H1 (cell line): ENCODE data around the gene NUP133. TPM values are rescaled to one million over a fixed set of nuclear protein-coding genes. Genes with fewer than 3 reads are reported as not detected.

Source experiments
- CTCF ChIA-PET: fragments of 300-600 bp; sonication (Branson Sonifier 250); formaldehyde crosslinking; loops from one replicate; lab custom pipeline; 2021; ENCODE audit not compliant: partially characterized antibody; lab: Charles Lee
- POLR2A ChIA-PET: fragments of 300-600 bp; sonication (Branson Sonifier 250); formaldehyde crosslinking; loops from one replicate; lab custom pipeline; 2021; ENCODE audit warnings: inconsistent platforms; ENCODE audit not compliant: partially characterized antibody; lab: Charles Lee
- DNase-seq, 2 experiments: peaks; one replicate each; pipeline versions ENCODE4 v3.0.0 to v3.0.0-alpha.2; 2010 to 2022; ENCODE audit warnings: low spot score in 2 of 2, low read depth in 1 of 2, mixed read lengths in 1 of 2
- FAIRE-seq: peaks from 2 replicates; lab custom pipeline; 2011; peaks lifted over from hg19 to GRCh38; lab: Jason Lieb, UNC
- H2AFZ ChIP-seq: 2 replicates; pipeline ENCODE4 v1.8.1; 2012; ENCODE audit warnings: low read length, inconsistent platforms
- H2AK5ac ChIP-seq: 2 replicates; pipeline ENCODE4 v1.6.1; 2013; ENCODE audit warnings: low read depth, low read length
- H2BK120ac ChIP-seq: replicated peaks from 2 replicates; pipeline ENCODE3; 2013; ENCODE audit warnings: low read depth, low read length, inconsistent platforms
- H2BK12ac ChIP-seq: 2 replicates; pipeline ENCODE4 v1.6.1; 2013; ENCODE audit warnings: low read depth, low read length
- H2BK15ac ChIP-seq: 2 replicates; pipeline ENCODE4 v1.6.1; 2013; ENCODE audit warnings: low read length
- H2BK20ac ChIP-seq: 2 replicates; pipeline ENCODE4 v1.6.1; 2013; ENCODE audit warnings: low read length
- H2BK5ac ChIP-seq: 2 replicates; pipeline ENCODE4 v1.6.1; 2013; ENCODE audit warnings: low read depth, low read length
- H3K14ac ChIP-seq: 2 replicates; pipeline ENCODE4 v1.6.1; 2013; ENCODE audit warnings: inconsistent platforms; ENCODE audit not compliant: insufficient read length
- H3K18ac ChIP-seq: 2 replicates; pipeline ENCODE4 v1.6.1; 2013; ENCODE audit warnings: low read length; ENCODE audit errors: extremely low read depth
- H3K23ac ChIP-seq: 2 replicates; pipeline ENCODE4 v1.6.1; 2013; ENCODE audit warnings: inconsistent platforms; ENCODE audit not compliant: insufficient read length
- H3K23me2 ChIP-seq: 2 replicates; pipeline ENCODE4 v1.6.1; 2013; ENCODE audit warnings: low read depth, low read length
- H3K27ac ChIP-seq: 2 replicates; pipeline ENCODE4 v1.6.1; 2011; ENCODE audit warnings: low read depth, low read length, inconsistent platforms
- H3K27me3 ChIP-seq, 4 experiments: replicated peaks in 1 of 4; 1 replicate in 1 of 4; 2 replicates in 3 of 4; pipeline versions ENCODE4 v1.6.1 to v1.8.1; 2011 to 2013; ENCODE audit warnings: low read length in 3 of 4, mild to moderate bottlenecking in 3 of 4, inconsistent platforms in 2 of 4, mixed read lengths in 2 of 4, moderate library complexity in 1 of 4; ENCODE audit not compliant: control insufficient read depth in 3 of 4, insufficient read depth in 3 of 4; ENCODE audit errors: extremely low read depth in 1 of 4
- H3K36me3 ChIP-seq, 4 experiments: 2 replicates each; pipeline versions ENCODE4 v1.6.1 to v1.8.1; 2011 to 2013; ENCODE audit warnings: mild to moderate bottlenecking in 4 of 4, low read length in 3 of 4, moderate library complexity in 2 of 4, control low read depth in 1 of 4, inconsistent platforms in 1 of 4; ENCODE audit not compliant: insufficient read depth in 4 of 4, control insufficient read depth in 2 of 4
- H3K4ac ChIP-seq: replicated peaks from 2 replicates; pipeline ENCODE3; 2013; ENCODE audit warnings: low read length, low read depth, mixed read lengths, inconsistent platforms; ENCODE audit not compliant: insufficient read length
- H3K4me1 ChIP-seq, 4 experiments: replicated peaks in 1 of 4; 1 replicate in 1 of 4; 2 replicates in 3 of 4; pipeline versions ENCODE4 v1.6.1 to v1.8.1; 2011 to 2013; ENCODE audit warnings: low read length in 3 of 4, inconsistent platforms in 2 of 4, mixed read lengths in 1 of 4; ENCODE audit not compliant: insufficient read depth in 4 of 4, control insufficient read depth in 3 of 4
- H3K4me2 ChIP-seq, 2 experiments: 2 replicates each; pipeline versions ENCODE4 v1.6.1 to v1.8.1; 2011 to 2013; ENCODE audit warnings: low read depth in 2 of 2, low read length in 2 of 2, control low read depth in 1 of 2, inconsistent platforms in 1 of 2, mild to moderate bottlenecking in 1 of 2; ENCODE audit not compliant: insufficient read depth in 1 of 2
- H3K4me3 ChIP-seq, 4 experiments: fragments of 200-600, 300-600 bp in 1 of 4; sonication (generic), shearing (Covaris generic), sonication (Bioruptor Twin) in 1 of 4; 2 replicates each; pipeline versions ENCODE4 v1.5.1 to v1.8.1; 2011 to 2016; ENCODE audit warnings: low read length in 4 of 4, low read depth in 3 of 4, control low read depth in 2 of 4, inconsistent platforms in 2 of 4, mild to moderate bottlenecking in 2 of 4, mixed read lengths in 1 of 4, moderate library complexity in 1 of 4; ENCODE audit not compliant: insufficient read depth in 2 of 4; ENCODE audit errors: extremely low read depth in 1 of 4
- H3K56ac ChIP-seq: replicated peaks from 2 replicates; pipeline ENCODE3; 2013; ENCODE audit warnings: low read depth, mild to moderate bottlenecking, mixed read lengths, low read length, inconsistent platforms; ENCODE audit not compliant: insufficient read length
- H3K79me1 ChIP-seq: 2 replicates; pipeline ENCODE4 v1.6.1; 2013; ENCODE audit warnings: low read depth, low read length, control low read depth
- H3K79me2 ChIP-seq, 2 experiments: 2 replicates each; pipeline versions ENCODE4 v1.6.1 to v1.8.1; 2012 to 2013; ENCODE audit warnings: low read length in 2 of 2, mild to moderate bottlenecking in 2 of 2, inconsistent platforms in 1 of 2; ENCODE audit not compliant: insufficient read depth in 2 of 2, control insufficient read depth in 1 of 2
- H3K9ac ChIP-seq, 4 experiments: replicated peaks in 1 of 4; 1 replicate in 1 of 4; 2 replicates in 3 of 4; pipeline versions ENCODE4 v1.6.1 to v1.8.1; 2011 to 2013; ENCODE audit warnings: low read depth in 3 of 4, low read length in 3 of 4, control low read depth in 2 of 4, mild to moderate bottlenecking in 2 of 4, moderate library complexity in 2 of 4, inconsistent platforms in 1 of 4; ENCODE audit errors: extremely low read depth in 1 of 4
- H3K9me3 ChIP-seq, 2 experiments: 2 replicates each; pipeline versions ENCODE4 v1.6.1 to v1.8.1; 2012 to 2013; ENCODE audit warnings: mild to moderate bottlenecking in 2 of 2, moderate library complexity in 2 of 2, control low read depth in 1 of 2, inconsistent platforms in 1 of 2, low read depth in 1 of 2, low read length in 1 of 2, mixed read lengths in 1 of 2; ENCODE audit not compliant: insufficient read depth in 2 of 2
- H4K20me1 ChIP-seq, 2 experiments: replicated peaks in 1 of 2; 2 replicates each; pipeline versions ENCODE3 to v1.8.1; 2011 to 2013; ENCODE audit warnings: inconsistent platforms in 2 of 2, low read length in 2 of 2, mild to moderate bottlenecking in 1 of 2; ENCODE audit not compliant: insufficient read depth in 2 of 2, control insufficient read depth in 1 of 2
- H4K5ac ChIP-seq: 2 replicates; pipeline ENCODE4 v1.6.1; 2013; ENCODE audit warnings: low read length, low read depth, mixed read lengths, inconsistent platforms; ENCODE audit not compliant: insufficient read length
- H4K8ac ChIP-seq: 2 replicates; pipeline ENCODE4 v1.8.0; 2013; ENCODE audit warnings: mild to moderate bottlenecking, moderate library complexity, low read length, inconsistent platforms; ENCODE audit not compliant: insufficient read depth; ENCODE audit errors: extremely low read depth
- H4K91ac ChIP-seq: replicated peaks from 2 replicates; pipeline ENCODE3; 2013; ENCODE audit warnings: low read length, mixed read lengths, inconsistent platforms; ENCODE audit not compliant: insufficient read length
- CHD1 ChIP-seq: IDR thresholded peaks from 2 replicates; pipeline ENCODE4 v1.6.1; 2012; ENCODE audit warnings: low read depth, low read length, improper control_type of control experiment
- EP300 ChIP-seq, 2 experiments: IDR thresholded peaks; 1 replicate in 1 of 2; 2 replicates in 1 of 2; pipeline ENCODE4 v1.6.1; 2011 to 2012; ENCODE audit warnings: low read depth in 2 of 2, low read length in 2 of 2, mild to moderate bottlenecking in 2 of 2, borderline replicate concordance in 1 of 2, inconsistent platforms in 1 of 2, moderate library complexity in 1 of 2
- JUN ChIP-seq: IDR thresholded peaks from 2 replicates; pipeline ENCODE4 v1.6.1; 2011; ENCODE audit warnings: low read depth, mild to moderate bottlenecking, improper control_type of control experiment, low read length
- KDM4A ChIP-seq: IDR thresholded peaks from one replicate; pipeline ENCODE4 v1.7.1; 2012; ENCODE audit warnings: low read depth, mild to moderate bottlenecking, moderate library complexity, low read length, inconsistent platforms; ENCODE audit not compliant: severe bottlenecking
- PHF8 ChIP-seq: fragments of 200-600 bp; sonication (generic); conservative IDR thresholded peaks from 2 replicates; pipeline ENCODE4 v1.7.1; 2012; ENCODE audit warnings: low read depth, mild to moderate bottlenecking, inconsistent platforms, low read length, moderate library complexity
- RBBP5 ChIP-seq: IDR thresholded peaks from 2 replicates; pipeline ENCODE4 v1.7.1; 2012; ENCODE audit warnings: low read depth, mild to moderate bottlenecking, inconsistent platforms, low read length, moderate library complexity, borderline replicate concordance
- TAF1 ChIP-seq: IDR thresholded peaks from 2 replicates; pipeline ENCODE4 v1.6.1; 2011; ENCODE audit warnings: mild to moderate bottlenecking, low read depth, low read length
- WGBS, 2 experiments: shearing (Covaris generic) in 1 of 2; methylation state at CpG; one replicate each; pipeline versions ENCODE4 v1.1.6 to v1.1.7; 2013 to 2015; ENCODE audit warnings: low lambda C conversion rate in 2 of 2, mixed read lengths in 2 of 2, inconsistent platforms in 1 of 2, low coverage in 1 of 2, missing lambda C conversion rate in 1 of 2; ENCODE audit not compliant: insufficient replicate concordance in 2 of 2, insufficient coverage in 1 of 2, insufficient read length in 1 of 2; ENCODE audit errors: extremely low coverage in 1 of 2, missing lambda C conversion rate in 1 of 2; 5-methylcytosine and 5-hydroxymethylcytosine counted together
- polyA plus RNA-seq, 7 experiments: library from polyadenylated mRNA; depleted of rRNA in 3 of 7; stranded (reverse) in 5 of 7; unstranded in 2 of 7; fragments of >200 nt in 5 of 7; fragments of 200-250 nt in 2 of 7; gene quantifications; 1 replicate in 5 of 7; 2 replicates in 1 of 7; 4 replicates in 1 of 7; pipeline versions ENCODE4 v1.2.1 to v1.2.3, GENCODE V29; 2011 to 2013; ENCODE audit warnings: missing spikeins in 2 of 7, mixed read lengths in 2 of 7
- total RNA-seq: library from RNA; stranded (reverse); fragmentation: NEBNext Ultra II Directional; extraction: Animal tissue kit (Norgen Biotek cat#: 25700); gene quantifications from 2 replicates; pipeline ENCODE4 v1.2.1, GENCODE V29; 2021
- TF ChIP-seq, protein P1 (sequence below): IDR thresholded peaks from 2 replicates; pipeline ENCODE4 v1.6.1; 2012; ENCODE audit warnings: inconsistent platforms
- TF ChIP-seq, protein P2 (sequence below): IDR thresholded peaks from 2 replicates; pipeline ENCODE4 v1.6.1; 2011; ENCODE audit warnings: low read depth, mild to moderate bottlenecking, low read length; ENCODE audit not compliant: insufficient read depth

The NUP133 gene
- total and polyA plus RNA-seq, 2 of the 8 experiments (the other 6 are each of a cell fraction or from before 2014, with no cell fraction given), result 20.6 to 72.1 TPM

DNA sequence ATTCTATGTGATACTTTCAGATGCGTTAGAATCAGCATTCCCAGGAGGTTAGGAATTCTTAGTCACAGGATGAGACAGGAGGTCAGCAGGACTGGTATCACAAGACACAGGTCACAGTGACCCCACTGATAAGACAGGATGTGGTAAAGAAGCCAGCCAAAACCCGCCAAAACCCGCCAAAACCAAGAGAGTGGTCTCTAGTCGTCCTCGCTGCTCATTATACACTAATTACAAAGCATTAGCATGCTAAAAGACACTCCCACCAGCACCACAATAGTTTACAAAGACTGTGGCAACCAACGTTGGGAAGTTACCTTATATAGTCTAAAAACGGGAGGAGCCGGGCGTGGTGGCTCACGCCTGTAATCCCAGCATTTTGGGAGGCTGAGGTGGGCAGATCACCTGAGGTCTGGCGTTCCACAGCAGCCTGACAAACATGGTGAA lies 60.3 kb downstream of the NUP133 start:
- CTCF ChIA-PET, result interaction anchor here (0.8 kb wide), 1 partner anchor 11 kb away, joined by 3 read pairs; no protein-coding TSS in a partner anchor

More for the DNA sequence above, 60.3 kb downstream of the NUP133 start:
- FAIRE-seq (no peak), DNase-seq (no peak)
- H2BK12ac ChIP-seq, result no peak overlapping the region
- no peak overlapping the region for H2BK120ac ChIP-seq
- no peaks in the 10 kb centered on the region for H3K79me1 ChIP-seq
- no peaks in the 10 kb centered on the region for H4K20me1 ChIP-seq
- WGBS, 2 experiments, result 92% methylated on average over 11 of the region's 11 CpGs; no CpG with 5 or more reads in 1 of the 2 experiments
- no peak for TF ChIP-seq EP300 (IDR thresholded peaks at IDR 0.05; ENCODE audit: borderline replicate concordance in 1 of 2, low read depth in 2 of 2, low read length in 2 of 2)
- no peak for TF ChIP-seq PHF8
- TF ChIP-seq JUN, result no peak
- TF ChIP-seq RBBP5, result no peak
- TF ChIP-seq, protein P1, sequence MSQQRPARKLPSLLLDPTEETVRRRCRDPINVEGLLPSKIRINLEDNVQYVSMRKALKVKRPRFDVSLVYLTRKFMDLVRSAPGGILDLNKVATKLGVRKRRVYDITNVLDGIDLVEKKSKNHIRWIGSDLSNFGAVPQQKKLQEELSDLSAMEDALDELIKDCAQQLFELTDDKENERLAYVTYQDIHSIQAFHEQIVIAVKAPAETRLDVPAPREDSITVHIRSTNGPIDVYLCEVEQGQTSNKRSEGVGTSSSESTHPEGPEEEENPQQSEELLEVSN, result no peak
- no peak for TF ChIP-seq KDM4A
- TF ChIP-seq CHD1, result no peak
- TF ChIP-seq, protein P2, sequence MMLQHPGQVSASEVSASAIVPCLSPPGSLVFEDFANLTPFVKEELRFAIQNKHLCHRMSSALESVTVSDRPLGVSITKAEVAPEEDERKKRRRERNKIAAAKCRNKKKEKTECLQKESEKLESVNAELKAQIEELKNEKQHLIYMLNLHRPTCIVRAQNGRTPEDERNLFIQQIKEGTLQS, result no peak
- TF ChIP-seq TAF1, result no peak
- no peak overlapping the region for H4K91ac ChIP-seq
- H4K5ac ChIP-seq, result no peak overlapping the region
- no peaks in the 10 kb centered on the region for H3K79me2 ChIP-seq
- POLR2A ChIA-PET, result no interaction called here
- no peak overlapping the region for H4K8ac ChIP-seq
- H3K4me3 ChIP-seq, result no peak overlapping the region
- no peak overlapping the region for H3K18ac ChIP-seq
- H3K4ac ChIP-seq, result no peak overlapping the region
- peaks cover 0 to 1% (median 0%) of the 10 kb centered on the region in 4 experiments; a peak in 1 of 7 replicates for H3K27me3 ChIP-seq
- no peak overlapping the region for H3K14ac ChIP-seq
- H3K9ac ChIP-seq, result no peak overlapping the region
- peaks cover 4 to 37% (median 20%) of the 10 kb centered on the region in 4 experiments; a peak in 7 of 8 replicates for H3K36me3 ChIP-seq
- no peak overlapping the region for H2BK15ac ChIP-seq
- H3K23me2 ChIP-seq, result no peaks in the 10 kb centered on the region
- no peak overlapping the region for H3K27ac ChIP-seq
- no peaks in the 10 kb centered on the region for H3K9me3 ChIP-seq
- H2BK5ac ChIP-seq, result no peak overlapping the region
- H3K4me1 ChIP-seq, result no peaks in the 10 kb centered on the region
- no peak overlapping the region for H2AK5ac ChIP-seq
- H3K4me2 ChIP-seq, result no peak overlapping the region
- no peak overlapping the region for H2BK20ac ChIP-seq
- H2AFZ ChIP-seq, result no peak overlapping the region
- H3K23ac ChIP-seq, result no peak overlapping the region
- H3K56ac ChIP-seq, result no peak overlapping the region
